ENCODE data around the gene SPEF1.

SPEF1 gene

GRCh38 chr20:3787324-3788014 is 6.2 kb upstream of the SPEF1 start:
- Mint-ChIP-seq H3K9me3 (no peaks in the 10 kb centered on the region), H3K36me3 (ENCODE audit: low read depth) (peaks cover 4% of the 10 kb centered on the region), H3K4me1 (peaks cover 29% of the 10 kb centered on the region), H3K4me3 (peak overlapping the region; percentile 76 to 87 (median 84)), H3K27ac (peak overlapping the region; percentile 26 to 66 (median 29)), H3K27me3 (ENCODE audit: low read depth) (peaks cover 3% of the 10 kb centered on the region)
- TF ChIP-seq CTCF (IDR thresholded peaks at IDR 0.05; ENCODE audit: unreplicated experiment in 3 of 3): no peak

- H3K4me1 Mint-ChIP-seq: peaks cover 29% of the 10 kb centered on the region
- no peaks in the 10 kb centered on the region for H3K27me3 Mint-ChIP-seq (ENCODE audit: low read depth)
- H3K9me3 Mint-ChIP-seq: no peaks in the 10 kb centered on the region
- peak; percentile 87 to 91 (median 88) for TF ChIP-seq CTCF (IDR thresholded peaks at IDR 0.05; ENCODE audit: unreplicated experiment in 3 of 3)
- H3K27ac Mint-ChIP-seq: peak within 1 kb of the TSS; percentile 26 to 67 (median 66)
- H3K36me3 Mint-ChIP-seq (ENCODE audit: low read depth): peaks cover 4% of the 10 kb centered on the region
- peak within 1 kb of the TSS; percentile 85 to 90 (median 90) for H3K4me3 Mint-ChIP-seq
Measured at GRCh38 chr20:3786665-3787323, 5.5 kb upstream of the SPEF1 start, which contains the start of gene CENPB. TSS of gene CENPB (minus strand) at chr20:3786740. CDS start at chr20:3786483, 257 bp downstream.

GRCh38 chr20:3786126-3786484 is 4.9 kb upstream of the SPEF1 start:
- Mint-ChIP-seq H3K4me3 (peak overlapping the region; percentile 85 to 90 (median 90)), H3K27me3 (ENCODE audit: low read depth) (no peaks in the 10 kb centered on the region), H3K9me3 (no peaks in the 10 kb centered on the region), H3K27ac (peak overlapping the region in 2 of 3 experiments; percentile 62 to 67), H3K36me3 (ENCODE audit: low read depth) (peaks cover 4% of the 10 kb centered on the region), H3K4me1 (peaks cover 35% of the 10 kb centered on the region)
- no peak for TF ChIP-seq CTCF (IDR thresholded peaks at IDR 0.05; ENCODE audit: unreplicated experiment in 3 of 3)

GRCh38 chr20:3785240-3786125 is 4.2 kb upstream of the SPEF1 start:
- peaks cover 5% of the 10 kb centered on the region for H3K27me3 Mint-ChIP-seq (ENCODE audit: low read depth)
- no peaks in the 10 kb centered on the region for H3K9me3 Mint-ChIP-seq
- H3K27ac Mint-ChIP-seq: no peak overlapping the region
- peaks cover 4% of the 10 kb centered on the region for H3K36me3 Mint-ChIP-seq (ENCODE audit: low read depth)
- H3K4me1 Mint-ChIP-seq: peaks cover 42% of the 10 kb centered on the region
- peak overlapping the region in 2 of 3 experiments; percentile 70 to 72 for H3K4me3 Mint-ChIP-seq
- no peak for TF ChIP-seq CTCF (IDR thresholded peaks at IDR 0.05; ENCODE audit: unreplicated experiment in 3 of 3)

GRCh38 chr20:3784863-3785239 is 3.6 kb upstream of the SPEF1 start:
- no peaks in the 10 kb centered on the region for H3K9me3 Mint-ChIP-seq
- peaks cover 8% of the 10 kb centered on the region for H3K27me3 Mint-ChIP-seq (ENCODE audit: low read depth)
- no peak for TF ChIP-seq CTCF (IDR thresholded peaks at IDR 0.05; ENCODE audit: unreplicated experiment in 3 of 3)
- H3K4me3 Mint-ChIP-seq: peak overlapping the region; percentile 70 to 73 (median 72)
- peaks cover 4% of the 10 kb centered on the region for H3K36me3 Mint-ChIP-seq (ENCODE audit: low read depth)
- no peak overlapping the region for H3K27ac Mint-ChIP-seq
- peaks cover 45% of the 10 kb centered on the region for H3K4me1 Mint-ChIP-seq

Data from nephron (organoid).